NOMO-1 (cell line): ENCODE data around the gene SPATS2L.

ENCODE experiments used
- DNase-seq, 2 experiments: peaks; one replicate each; lab custom pipeline; 2025; ENCODE audit not compliant: unreplicated experiment in 2 of 2; lab: John Stamatoyannopoulos, UW

The SPATS2L gene

DNA sequence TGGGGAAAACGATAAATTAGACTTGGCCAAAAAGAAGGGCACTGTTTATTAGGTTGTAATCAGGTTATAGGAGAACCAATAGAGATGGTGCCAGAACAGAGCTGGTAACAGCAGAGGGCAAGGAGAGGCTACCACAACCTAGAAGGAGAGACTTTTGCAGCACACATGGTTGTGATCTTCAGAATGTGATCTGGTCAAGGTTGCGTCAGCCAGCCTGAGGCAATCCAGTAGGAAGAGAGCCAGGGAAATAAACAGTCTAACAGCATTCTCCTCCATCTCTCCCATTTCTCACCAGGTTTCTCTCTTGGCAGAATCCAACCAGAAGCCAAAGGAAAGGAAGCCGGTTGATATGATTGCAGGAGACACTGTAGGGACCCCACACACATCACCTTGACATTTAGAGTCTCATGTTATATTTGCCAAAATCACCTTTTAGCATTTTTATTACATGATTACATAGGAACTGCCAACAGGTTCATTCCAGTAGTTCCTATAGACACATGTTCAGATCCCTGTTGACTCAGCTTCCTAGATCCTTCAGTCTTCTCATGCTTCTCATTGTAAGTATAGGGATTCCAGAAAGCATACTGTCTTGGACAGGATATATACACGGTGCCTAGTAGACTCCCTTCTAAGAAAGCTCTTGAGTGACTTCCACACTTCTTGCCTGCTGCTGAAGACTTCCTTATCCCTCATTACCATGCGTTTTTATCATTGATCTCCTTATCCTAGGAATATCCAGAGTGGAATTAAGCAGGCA lies 17.6 kb upstream of the SPATS2L start:
- no peak for DNase-seq

DNA sequence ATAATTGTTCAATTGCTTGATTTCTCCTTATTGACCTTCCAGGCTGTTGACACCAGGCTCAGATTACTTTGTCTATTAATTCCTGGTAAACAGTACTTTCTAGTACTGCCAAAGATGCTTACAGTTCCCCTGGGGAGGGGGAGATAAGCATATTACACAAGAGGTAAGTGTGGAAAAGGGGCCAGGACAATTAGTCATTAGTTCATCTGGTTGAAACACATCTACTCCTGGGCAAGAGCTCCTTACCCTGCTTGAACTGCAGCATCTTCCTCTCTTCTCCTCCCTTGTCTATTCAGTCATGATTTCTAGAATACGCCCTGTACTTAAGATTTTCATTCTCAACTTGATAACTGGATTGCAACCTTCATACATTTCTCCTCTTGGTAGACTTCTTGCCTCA lies 10.4 kb upstream of the SPATS2L start:
- no peak for DNase-seq

DNA sequence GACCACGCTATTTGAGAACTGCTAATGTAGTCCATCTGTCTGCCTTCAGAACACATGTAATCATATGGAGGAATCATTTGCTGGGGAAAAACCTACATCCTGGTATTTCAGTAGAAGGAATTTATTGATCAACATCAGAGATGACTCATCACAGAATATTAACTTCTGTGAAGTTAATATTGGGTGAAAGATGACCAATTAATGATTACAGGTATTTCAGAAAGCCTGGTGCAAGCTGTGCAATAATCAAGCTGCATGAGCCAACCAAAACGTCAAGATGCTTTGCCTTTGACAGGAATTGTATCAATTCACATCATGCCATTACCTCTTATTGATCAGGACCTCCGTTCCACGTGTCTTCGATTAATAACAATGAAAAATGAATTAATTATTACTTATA lies 9.4 kb upstream of the SPATS2L start:
- no peak for DNase-seq

DNA sequence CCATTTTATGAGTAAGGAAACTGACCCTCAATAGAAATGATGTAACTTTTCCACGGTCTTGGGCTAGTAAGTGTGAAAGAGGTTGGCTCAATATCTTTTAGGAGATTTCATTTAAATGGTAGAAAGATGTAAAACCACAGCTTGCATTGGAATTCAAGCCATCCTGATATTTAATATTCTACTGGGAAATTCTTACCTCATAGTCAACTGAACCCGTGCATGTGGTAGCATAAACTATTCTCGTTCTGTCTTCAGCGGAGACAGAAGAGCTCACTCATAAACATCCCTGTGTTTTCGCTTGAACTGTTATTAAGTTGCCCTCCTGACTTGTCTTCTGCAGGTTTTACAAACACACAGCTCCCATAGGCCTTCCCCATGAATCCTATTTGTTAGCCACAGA lies 8.5 kb upstream of the SPATS2L start:
- DNase-seq: no peak

DNA sequence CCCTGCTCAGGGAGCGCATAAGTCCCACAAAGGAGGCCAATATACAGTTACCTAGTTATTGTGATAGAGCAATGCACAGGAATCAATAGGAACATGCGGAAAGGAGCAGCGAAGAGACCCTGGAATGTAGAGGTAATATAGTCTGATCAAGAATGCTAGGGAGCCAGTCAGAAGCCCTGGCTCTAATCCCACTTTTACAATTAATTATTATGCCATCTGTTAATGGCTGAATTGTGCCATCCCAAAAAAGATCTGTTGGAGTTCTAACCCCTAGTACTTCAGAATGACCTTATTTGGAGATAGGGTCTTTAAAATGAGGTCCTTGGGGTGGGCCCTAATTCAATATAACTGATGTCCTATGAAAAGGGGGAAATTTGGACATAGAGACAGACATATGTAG lies 7.7 kb upstream of the SPATS2L start:
- DNase-seq: no peak

DNA sequence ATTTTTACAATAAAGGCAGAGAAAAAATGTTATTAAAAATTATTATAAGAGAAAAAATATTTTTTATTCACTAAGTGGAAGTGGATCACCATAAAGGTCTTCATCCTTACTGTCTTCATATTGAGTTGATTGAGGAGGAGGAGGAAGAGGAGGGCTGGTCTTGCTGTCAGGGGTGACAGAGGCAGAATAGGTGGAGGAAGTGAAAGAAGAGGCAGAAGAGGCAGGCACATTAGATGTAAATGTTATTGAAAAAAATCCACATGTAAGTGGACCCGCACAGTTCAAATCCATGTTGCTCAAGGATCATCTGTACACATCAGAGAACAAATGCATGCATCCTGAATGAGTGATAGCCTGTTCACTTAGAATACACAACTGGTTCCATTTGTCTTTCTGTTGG lies 6.4 kb upstream of the SPATS2L start:
- no peak for DNase-seq

DNA sequence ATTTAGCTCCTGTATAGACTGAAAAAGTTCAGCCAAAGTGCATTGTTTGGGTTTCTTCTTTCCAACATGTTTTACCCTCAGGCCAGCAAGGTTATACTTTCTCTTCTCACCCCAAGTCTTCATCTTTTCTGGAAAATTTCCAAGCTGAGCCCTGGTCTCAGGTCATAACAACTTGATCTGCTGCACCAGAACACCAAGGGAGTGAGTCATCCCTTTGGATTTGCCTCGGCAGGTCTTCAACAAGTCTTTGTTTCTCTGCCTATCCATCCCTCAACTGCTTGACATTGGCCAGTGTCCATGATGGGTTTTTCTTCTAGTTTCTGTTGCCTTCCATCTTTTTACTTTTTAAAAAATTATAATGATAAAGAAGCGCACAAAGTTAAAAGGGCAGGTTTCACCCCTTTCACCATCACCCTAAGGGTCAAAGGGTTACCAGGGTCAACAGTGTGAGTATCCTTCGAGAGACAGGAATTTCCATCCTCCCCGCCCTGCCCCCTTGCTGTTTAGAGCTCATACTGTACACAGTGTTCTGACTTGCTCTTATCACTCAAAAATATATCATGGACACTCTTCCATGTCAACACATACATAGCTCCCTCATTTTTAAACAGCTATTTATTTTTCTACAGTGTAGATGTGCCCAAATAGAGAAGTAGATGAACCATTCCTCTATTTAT lies 5.7 kb upstream of the SPATS2L start:
- DNase-seq: no peak

DNA sequence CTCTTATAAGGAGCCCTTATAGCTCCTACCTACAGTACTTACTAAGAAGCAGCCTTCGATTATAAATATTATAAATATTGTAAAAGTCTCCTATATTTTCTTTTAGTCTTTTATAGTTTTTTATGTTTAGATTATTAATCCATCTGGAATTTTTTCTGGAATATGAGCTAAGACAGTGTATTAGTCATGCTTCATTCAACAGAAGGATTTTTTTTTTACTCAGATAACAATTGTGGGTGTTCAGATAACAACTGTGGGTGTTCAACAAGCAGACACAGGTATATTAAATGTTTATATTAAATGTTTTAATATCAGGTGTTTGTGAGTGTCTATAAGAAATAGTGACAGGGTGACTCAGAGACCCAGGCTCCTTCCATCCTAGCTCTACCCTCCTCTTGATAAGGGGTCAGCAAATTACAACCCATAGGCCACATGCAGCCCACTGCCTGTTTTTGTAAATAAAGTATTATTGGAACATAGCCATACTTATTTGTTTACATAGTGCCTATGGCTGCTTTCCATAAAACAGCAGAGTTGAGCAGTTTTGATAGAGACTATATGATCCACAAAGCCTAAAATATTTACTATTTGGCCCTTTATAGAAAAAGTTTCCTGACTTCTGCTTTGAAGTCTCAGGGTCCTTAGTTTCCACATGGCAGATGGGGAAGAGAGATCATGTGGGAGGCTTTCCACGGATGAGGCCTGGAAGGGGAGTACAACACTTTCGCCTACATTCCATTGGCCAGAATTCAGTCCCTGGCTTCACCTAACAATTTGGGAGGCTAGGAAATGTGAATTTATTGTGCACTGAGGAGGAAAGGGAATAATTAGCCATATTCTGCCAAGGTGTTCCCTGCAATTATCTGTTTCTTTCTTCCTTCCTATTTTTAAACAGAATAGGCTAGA lies 4.3 kb upstream of the SPATS2L start:
- no peak for DNase-seq

DNA sequence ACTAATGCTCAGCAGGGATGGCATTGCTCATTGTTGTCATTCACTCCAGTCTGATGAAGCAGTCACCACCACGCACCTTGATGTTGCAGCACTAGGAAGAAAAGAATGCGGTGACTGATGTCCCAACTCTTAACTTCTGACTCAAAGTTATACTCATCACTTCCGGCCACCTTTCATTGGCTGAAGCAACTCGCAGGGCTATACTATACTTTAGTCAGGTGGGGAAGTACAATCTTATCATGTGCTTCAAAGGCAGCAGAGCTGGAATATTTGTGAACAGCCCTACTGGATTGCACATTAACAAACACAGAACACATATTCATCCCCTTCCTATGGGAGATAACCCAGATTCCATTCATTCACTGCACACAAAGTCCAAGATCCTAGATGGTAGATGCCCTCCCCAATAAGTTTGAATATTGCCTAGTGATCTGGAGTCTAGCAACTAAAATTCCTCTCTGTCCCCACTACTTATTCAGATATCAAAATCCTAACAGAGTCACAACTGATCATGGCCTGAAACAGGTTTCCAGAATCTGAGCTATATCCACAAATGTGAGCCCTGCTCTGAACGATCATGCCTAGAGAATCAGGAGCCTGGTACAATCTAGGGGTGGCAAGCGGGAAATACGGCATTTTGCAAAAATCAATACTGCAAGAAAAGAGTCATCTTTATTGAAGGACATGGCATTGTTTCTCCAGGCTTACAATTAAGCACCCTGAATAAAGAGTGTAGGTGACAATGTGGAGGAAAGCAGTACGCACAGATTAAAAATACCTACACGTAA lies 3.4 kb upstream of the SPATS2L start:
- DNase-seq: peak in 1 of 2 experiments; percentile 14

DNA sequence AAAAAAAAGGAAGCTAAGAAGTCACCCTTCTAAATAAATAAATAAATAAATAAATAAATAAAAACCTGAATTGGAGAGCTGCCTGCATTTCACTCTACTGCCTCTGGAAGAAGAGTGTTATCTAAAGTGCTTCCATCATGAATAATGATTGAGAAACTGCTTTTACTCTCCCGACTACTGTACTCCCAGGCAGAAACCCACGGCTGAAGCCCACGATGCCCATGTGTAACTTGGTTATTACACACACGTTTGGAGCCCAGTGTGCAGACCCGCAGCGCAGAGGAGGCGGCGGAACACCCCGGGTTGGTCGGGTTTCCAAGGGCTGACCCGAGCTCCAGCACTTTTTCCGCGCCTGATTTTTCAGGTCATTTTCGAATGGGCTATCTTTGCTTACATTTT lies 697 bp upstream of the SPATS2L start:
- DNase-seq: peak in 1 of 2 experiments; percentile 26

DNA sequence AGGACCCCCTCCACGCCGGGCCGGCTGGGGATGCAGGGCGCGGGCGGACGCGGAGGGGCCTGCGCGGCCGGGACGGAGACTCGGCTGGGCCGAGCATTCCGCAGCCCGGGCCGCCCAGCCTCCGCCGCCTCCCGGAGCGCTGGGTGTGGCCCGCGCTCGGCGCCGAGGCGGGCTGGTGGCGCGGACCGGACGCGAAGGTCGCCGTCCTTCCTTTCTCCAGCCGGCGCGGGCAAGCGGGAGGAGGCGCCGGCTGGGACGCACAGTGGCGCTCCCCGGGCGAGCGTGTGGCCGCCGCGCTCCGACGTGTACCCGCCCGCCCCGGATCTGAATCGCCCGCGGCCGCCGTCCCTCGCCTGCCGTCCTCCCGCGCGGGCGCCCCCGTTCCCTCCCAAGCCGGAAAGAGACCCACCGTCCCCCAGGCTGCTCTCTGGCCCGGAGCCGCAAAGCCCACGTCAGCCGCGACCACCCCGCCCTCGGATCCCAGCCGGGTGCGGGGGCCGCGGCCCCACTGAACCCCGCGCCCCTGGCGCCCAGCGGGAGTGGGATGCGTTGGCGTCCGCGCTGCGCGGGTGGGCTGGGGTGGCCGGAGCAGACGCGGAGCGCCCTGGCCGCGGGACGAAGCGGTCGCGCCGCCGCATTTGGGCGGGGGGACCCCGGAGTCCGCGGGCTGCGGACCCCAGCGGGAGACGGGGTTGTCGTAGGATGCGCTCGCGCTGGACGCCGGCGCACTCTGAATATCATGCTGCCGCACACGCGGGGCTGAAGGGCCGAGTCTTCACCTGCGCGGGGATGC lies 634 bp downstream of the SPATS2L start:
- DNase-seq: peak in 1 of 2 experiments; percentile 23

DNA sequence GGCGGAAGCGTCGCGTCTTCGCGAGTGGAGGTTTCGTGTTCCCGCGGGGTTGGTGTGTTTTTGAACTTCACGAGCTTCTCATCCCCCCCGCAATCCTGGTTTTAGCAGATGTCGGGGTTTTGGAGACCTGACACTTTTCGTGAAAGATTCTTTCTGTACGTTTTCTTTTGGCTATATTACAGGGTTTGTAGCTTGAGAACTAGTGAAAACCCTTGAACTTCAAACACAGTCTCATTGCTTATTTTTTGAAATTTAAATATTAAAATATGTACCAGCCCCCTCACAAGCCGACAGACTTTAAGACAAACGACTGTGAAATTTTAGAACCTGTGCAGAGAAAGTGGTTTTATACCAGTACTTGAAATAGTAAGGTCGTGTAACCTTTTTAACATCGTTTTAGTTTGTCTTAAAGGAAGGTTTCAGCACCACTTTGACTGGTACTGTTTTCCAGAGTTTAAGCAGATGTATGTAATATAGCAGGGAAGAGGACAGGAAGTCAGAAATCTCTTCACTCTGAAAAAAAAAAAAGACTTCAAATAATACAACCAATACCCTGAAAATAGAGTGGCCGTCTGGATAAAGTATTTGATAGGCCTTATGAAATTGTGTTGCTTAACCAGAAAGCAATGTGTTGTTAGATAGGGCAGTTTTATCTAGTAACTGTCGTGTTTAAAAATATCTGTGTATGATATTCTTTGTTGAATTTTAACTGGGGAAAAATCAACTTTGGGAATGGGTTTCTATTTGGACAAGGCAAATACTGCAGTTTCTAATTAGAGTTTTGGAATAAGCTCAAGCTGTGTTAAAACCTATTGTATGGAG lies 1.4 kb downstream of the SPATS2L start:
- no peak for DNase-seq

DNA sequence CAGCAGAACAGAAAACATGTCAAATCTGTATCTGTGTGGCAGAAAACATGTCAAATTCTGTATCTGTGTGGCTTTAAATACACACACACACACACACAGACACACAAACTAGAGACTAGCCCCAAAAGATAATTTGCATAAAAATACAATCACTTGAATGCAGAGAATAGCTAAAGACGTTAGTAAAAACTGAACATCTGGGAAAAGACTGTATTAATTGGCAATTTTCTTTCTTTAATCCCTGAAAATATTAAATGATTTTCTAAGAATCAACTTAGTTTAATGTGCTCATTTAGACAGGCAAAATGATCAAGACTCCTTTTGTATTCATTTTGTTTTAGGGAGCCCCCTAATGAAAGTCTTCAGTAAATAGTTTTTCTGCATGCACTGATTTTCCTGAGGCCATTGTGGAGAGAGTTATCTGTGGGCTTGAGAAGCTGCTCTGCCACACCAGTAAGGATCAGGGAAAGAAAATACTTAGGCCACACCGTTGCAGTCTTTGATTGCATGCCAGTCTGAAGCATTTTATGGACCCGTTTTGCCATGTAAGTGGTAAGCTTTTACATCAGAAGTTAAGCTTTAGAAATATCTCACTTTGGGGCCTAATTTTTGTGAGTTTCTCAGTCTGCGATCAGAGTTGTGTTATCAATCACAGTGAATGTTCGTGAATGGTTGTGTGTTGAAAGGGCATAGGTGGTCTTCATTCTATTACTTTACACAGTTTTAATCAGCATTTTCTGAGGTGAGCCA lies 2.2 kb downstream of the SPATS2L start:
- DNase-seq: no peak

DNA sequence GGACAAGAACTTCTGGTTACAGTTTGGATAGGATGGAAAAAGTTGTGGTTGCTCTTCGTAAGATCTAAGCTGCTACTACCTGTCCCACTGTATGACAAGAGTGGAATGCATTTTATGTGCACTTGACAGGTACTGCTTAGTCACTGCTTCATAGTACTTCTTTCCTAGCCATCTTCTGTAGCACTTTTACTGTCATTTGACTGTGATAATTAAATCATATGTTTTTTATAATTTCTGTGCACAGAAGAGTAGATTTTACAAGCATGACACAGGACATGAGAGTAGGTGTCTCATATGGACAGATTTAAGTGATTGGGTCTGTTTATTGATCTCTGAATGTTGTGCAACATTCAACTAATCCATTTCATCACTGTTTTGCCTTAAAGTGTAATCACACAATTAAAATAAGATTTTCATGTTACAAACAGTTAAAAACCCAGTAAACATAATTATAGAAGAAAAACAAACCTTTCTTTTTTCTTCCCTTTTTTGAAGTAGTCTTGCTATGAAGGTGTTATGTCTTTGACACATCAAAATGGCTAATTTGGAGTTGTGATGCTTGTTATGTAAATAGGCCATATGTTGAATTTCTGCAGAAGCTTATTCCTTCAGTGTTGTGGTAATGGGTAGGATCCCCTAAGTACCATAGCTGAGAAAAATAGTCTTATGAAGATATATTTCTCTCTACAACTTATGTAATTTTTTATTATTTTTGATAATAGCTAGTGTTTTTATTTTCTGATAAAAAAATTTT lies 3.0 kb downstream of the SPATS2L start:
- no peak for DNase-seq

DNA sequence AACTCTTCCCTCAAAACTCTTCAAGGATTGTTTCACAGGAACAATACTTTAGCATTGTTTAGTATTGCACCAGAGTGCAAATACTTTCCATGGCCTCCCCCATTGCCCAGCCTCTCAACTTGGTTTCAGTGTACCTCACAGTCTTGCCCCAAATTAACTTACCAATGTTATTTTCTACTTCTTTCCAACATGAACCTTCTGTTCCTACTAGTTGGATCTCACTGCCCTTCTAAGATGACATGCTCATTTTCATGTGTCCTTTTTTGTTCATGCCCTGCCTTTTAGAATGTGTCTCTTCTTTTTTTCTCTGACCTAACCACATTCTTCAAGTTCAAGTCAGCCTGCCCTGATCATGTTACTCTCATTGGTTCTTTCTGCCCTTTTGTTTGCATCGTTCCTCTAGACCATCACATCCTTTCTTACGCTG lies 4.1 kb downstream of the SPATS2L start:
- DNase-seq: no peak

DNA sequence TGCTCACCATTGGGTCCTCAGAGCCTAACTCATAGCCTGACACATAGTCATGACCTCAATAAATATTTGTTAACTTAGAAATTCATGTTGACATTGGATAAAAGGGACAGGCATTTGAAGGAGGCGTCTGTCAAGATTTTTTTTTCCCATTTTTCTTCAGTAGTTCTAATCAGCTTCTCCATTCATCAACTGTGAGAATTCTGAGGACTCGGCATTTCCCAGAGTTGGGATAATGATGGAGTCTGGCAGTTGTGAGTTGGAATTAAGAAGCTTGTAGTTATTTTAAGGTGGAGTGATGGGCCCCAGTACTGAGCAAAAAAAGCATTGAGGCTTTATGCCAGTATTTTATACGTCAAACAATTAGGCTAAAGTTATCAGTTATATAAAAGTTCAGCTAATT lies 4.6 kb downstream of the SPATS2L start:
- DNase-seq: no peak

DNA sequence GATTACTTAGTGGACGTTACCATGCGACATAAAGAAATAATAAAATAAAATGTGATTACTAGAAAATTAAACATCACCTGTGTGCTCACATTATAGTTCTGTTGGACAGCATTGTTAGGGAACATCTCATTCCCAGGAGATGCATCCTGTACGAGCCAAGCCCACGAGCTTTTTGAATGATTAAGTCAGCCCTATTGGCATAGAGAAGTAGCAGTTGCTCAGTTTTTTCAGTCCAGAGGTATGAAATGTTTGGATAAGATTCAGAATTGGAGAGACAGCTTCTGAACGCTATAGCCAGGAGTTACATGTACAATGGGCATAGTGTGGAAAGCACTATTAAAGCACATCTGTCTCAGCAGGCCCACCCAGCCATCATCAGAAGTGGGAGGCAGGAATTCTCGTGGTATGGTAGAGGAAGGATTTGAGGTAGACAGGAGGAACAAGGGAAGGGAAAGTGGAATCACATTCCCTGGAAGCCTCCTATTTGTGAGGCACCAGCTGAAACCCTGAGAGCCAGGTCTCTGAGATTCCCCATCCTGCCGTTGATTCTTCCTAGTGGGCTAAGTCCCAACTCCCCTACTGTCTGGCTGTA lies 8.6 kb downstream of the SPATS2L start:
- DNase-seq: no peak
